Measurements from ENCODE around the gene ARAF.

Gene ARAF

GRCh38 chrX:47564438-47565085 is 3.6 kb downstream of the ARAF start:
- no peak overlapping the region for H3K4me3 ChIP-seq (ENCODE audit: low read depth, low read length)
- peak; percentile 64 for DNase-seq (ENCODE audit: low read depth)
- no peak for TF ChIP-seq CTCF (IDR thresholded peaks at IDR 0.05; ENCODE audit: insufficient read depth, low read depth, low read length, missing control alignments)

- no peak for TF ChIP-seq CTCF (IDR thresholded peaks at IDR 0.05; ENCODE audit: insufficient read depth, low read depth, low read length, missing control alignments)
- peak; percentile 72 for DNase-seq (ENCODE audit: low read depth)
- H3K4me3 ChIP-seq (ENCODE audit: low read depth, low read length), result no peak overlapping the region
Observed at GRCh38 chrX:47566841-47567240, 5.8 kb downstream of the ARAF start.

- H3K4me3 ChIP-seq (ENCODE audit: low read depth, low read length), result no peak overlapping the region
- peak; percentile 51 for DNase-seq (ENCODE audit: low read depth)
- TF ChIP-seq CTCF (IDR thresholded peaks at IDR 0.05; ENCODE audit: insufficient read depth, low read depth, low read length, missing control alignments), result peak; percentile 34
Observed at GRCh38 chrX:47568656-47569295, 7.8 kb downstream of the ARAF start.

GRCh38 chrX:47570794-47571193 is 9.8 kb downstream of the ARAF start:
- no peak for TF ChIP-seq CTCF (IDR thresholded peaks at IDR 0.05; ENCODE audit: insufficient read depth, low read depth, low read length, missing control alignments)
- no peak overlapping the region for H3K4me3 ChIP-seq (ENCODE audit: low read depth, low read length)
- no peak for DNase-seq (ENCODE audit: low read depth)

GRCh38 chrX:47571215-47571614 is 10.2 kb downstream of the ARAF start:
- no peak overlapping the region for H3K4me3 ChIP-seq (ENCODE audit: low read depth, low read length)
- no peak for TF ChIP-seq CTCF (IDR thresholded peaks at IDR 0.05; ENCODE audit: insufficient read depth, low read depth, low read length, missing control alignments)
- no peak for DNase-seq (ENCODE audit: low read depth)

- no peak for DNase-seq (ENCODE audit: low read depth)
- H3K4me3 ChIP-seq (ENCODE audit: low read depth, low read length), result no peak overlapping the region
- no peak for TF ChIP-seq CTCF (IDR thresholded peaks at IDR 0.05; ENCODE audit: insufficient read depth, low read depth, low read length, missing control alignments)
Observed at GRCh38 chrX:47571896-47572295, 10.9 kb downstream of the ARAF start.
